ENCODE measurements around the gene ARHGAP24. TPM values are rescaled to one million over a fixed set of nuclear protein-coding genes. Genes with fewer than 3 reads are reported as not detected.

Gene ARHGAP24
- polyA plus RNA-seq, 1 of the 3 experiments (the other 2 are of a cell fraction), result 1.4 TPM

GRCh38 chr4:85570388-85570787 is 95.4 kb downstream of the ARHGAP24 start:
- ChIA-PET CTCF (no interaction called here), POLR2A (no interaction called here)
- Histone ChIP-seq H3K79me2 (ENCODE audit: insufficient read depth) (no peaks in the 10 kb centered on the region), H3K27me3 (ENCODE audit: insufficient read depth) (no peaks in the 10 kb centered on the region), H2AFZ (ENCODE audit: low read depth) (no peak overlapping the region), H3K4me1 (ENCODE audit: control insufficient read depth in 1 of 2, insufficient read depth in 2 of 2, low read depth in 1 of 2, low read length in 1 of 2) (no peaks in the 10 kb centered on the region), H3K27ac (ENCODE audit: low read depth in 2 of 2, low read length in 1 of 2) (no peak overlapping the region), H3K9me2 (no peaks in the 10 kb centered on the region), H3K36me3 (replicated peaks in 1 of 2; ENCODE audit: control insufficient read depth in 1 of 2, insufficient read depth in 2 of 2, low read length in 1 of 2) (no peaks in the 10 kb centered on the region), H3K4me3 (ENCODE audit: low read depth in 2 of 2, low read length in 1 of 2) (no peak overlapping the region), H3K4me2 (no peak overlapping the region), H4K20me1 (ENCODE audit: insufficient read depth) (no peaks in the 10 kb centered on the region), H3K9ac (no peak overlapping the region), H3K9me3 (no peaks in the 10 kb centered on the region), H3F3A (replicated peaks; ENCODE audit: insufficient read depth) (no peaks in the 10 kb centered on the region)
- no peak for DNase-seq
- TF ChIP-seq MAX (IDR thresholded peaks at IDR 0.05; ENCODE audit: low read depth), result no peak
- 35% methylated on average over 3 of the region's 3 CpGs for WGBS (ENCODE audit: low lambda C conversion rate)

GRCh38 chr4:85571008-85571407 is 96.1 kb downstream of the ARHGAP24 start:
- no peaks in the 10 kb centered on the region for H3K9me2 ChIP-seq
- H3K4me1 ChIP-seq (ENCODE audit: control insufficient read depth in 1 of 2, insufficient read depth in 2 of 2, low read depth in 1 of 2, low read length in 1 of 2), result no peaks in the 10 kb centered on the region
- H4K20me1 ChIP-seq (ENCODE audit: insufficient read depth), result no peaks in the 10 kb centered on the region
- H3K9ac ChIP-seq, result no peak overlapping the region
- no peaks in the 10 kb centered on the region for H3K79me2 ChIP-seq (ENCODE audit: insufficient read depth)
- H3K27ac ChIP-seq (ENCODE audit: low read depth in 2 of 2, low read length in 1 of 2), result no peak overlapping the region
- H3K27me3 ChIP-seq (ENCODE audit: insufficient read depth), result no peaks in the 10 kb centered on the region
- H3K9me3 ChIP-seq, result no peaks in the 10 kb centered on the region
- no peaks in the 10 kb centered on the region for H3K36me3 ChIP-seq (replicated peaks in 1 of 2; ENCODE audit: control insufficient read depth in 1 of 2, insufficient read depth in 2 of 2, low read length in 1 of 2)
- CTCF ChIA-PET, result no interaction called here
- no peak overlapping the region for H2AFZ ChIP-seq (ENCODE audit: low read depth)
- H3K4me3 ChIP-seq (ENCODE audit: low read depth in 2 of 2, low read length in 1 of 2), result no peak overlapping the region
- no peaks in the 10 kb centered on the region for H3F3A ChIP-seq (replicated peaks; ENCODE audit: insufficient read depth)
- DNase-seq, result no peak
- TF ChIP-seq MXI1 (IDR thresholded peaks at IDR 0.05; ENCODE audit: low read depth, low read length) (no peak), EP300 (IDR thresholded peaks at IDR 0.05; ENCODE audit: borderline replicate concordance in 1 of 2, low read depth in 1 of 2, low read length in 1 of 2) (no peak), RFX5 (IDR thresholded peaks at IDR 0.05; ENCODE audit: low read length) (no peak), FOXM1 (IDR thresholded peaks at IDR 0.05; ENCODE audit: low read depth) (no peak), TAF1 (IDR thresholded peaks at IDR 0.05; ENCODE audit: borderline replicate concordance, low read depth, low read length) (no peak), ELF1 (IDR thresholded peaks at IDR 0.05) (no peak), POLR2AphosphoS5 (IDR thresholded peaks at IDR 0.05; ENCODE audit: low read depth, low read length) (no peak), RCOR1 (IDR thresholded peaks at IDR 0.05; ENCODE audit: low read length) (no peak), GATA2 (CRISPR knock-in tag; IDR thresholded peaks at IDR 0.05) (no peak), FOXJ3 (CRISPR knock-in tag; IDR thresholded peaks at IDR 0.05) (no peak), USF2 (IDR thresholded peaks at IDR 0.05; ENCODE audit: borderline replicate concordance, low read depth, low read length) (no peak), TEAD4 (IDR thresholded peaks at IDR 0.05; ENCODE audit: borderline replicate concordance, insufficient read depth) (no peak), IRF3 (IDR thresholded peaks at IDR 0.05; ENCODE audit: low read depth, low read length) (no peak), CTCF (IDR thresholded peaks at IDR 0.05) (no peak), TCF12 (IDR thresholded peaks at IDR 0.05) (no peak), SMC3 (IDR thresholded peaks at IDR 0.05; ENCODE audit: low read depth, low read length) (no peak), MEF2A (IDR thresholded peaks at IDR 0.05; ENCODE audit: borderline replicate concordance, low read depth) (no peak), REST (IDR thresholded peaks at IDR 0.05; ENCODE audit: low read depth, low read length) (no peak)
- H3K4me2 ChIP-seq, result no peak overlapping the region
- POLR2A ChIA-PET, result no interaction called here

All from SK-N-SH (cell line).